GM12864 (cell line): Measurements from ENCODE around the gene PLCL1.

Experiments used
- DNase-seq: peaks from one replicate; pipeline ENCODE4 v3.0.0-alpha.2; 2011; ENCODE audit warnings: low read depth
- H3K4me3 ChIP-seq: 2 replicates; pipeline ENCODE4 v1.5.1; 2011; ENCODE audit warnings: mild to moderate bottlenecking, low read depth, low read length, control low read depth
- CTCF ChIP-seq: IDR thresholded peaks from 2 replicates; pipeline ENCODE4 v1.5.1; 2011; ENCODE audit warnings: low read depth, mild to moderate bottlenecking, moderate library complexity, low read length, control low read depth, inconsistent platforms; ENCODE audit errors: missing control alignments

The PLCL1 gene

GRCh38 chr2:197934261-197934933, 130.0 kb downstream of the PLCL1 start:
- DNase-seq, result no peak
- no peak for TF ChIP-seq CTCF
- no peak overlapping the region for H3K4me3 ChIP-seq

- no peak for DNase-seq
- H3K4me3 ChIP-seq, result no peak overlapping the region
- TF ChIP-seq CTCF, result no peak
Observed at GRCh38 chr2:197934934-197935289, 130.5 kb downstream of the PLCL1 start.

- no peak for DNase-seq
- no peak for TF ChIP-seq CTCF
- H3K4me3 ChIP-seq, result no peak overlapping the region
Observed at GRCh38 chr2:197937814-197938213, 133.4 kb downstream of the PLCL1 start.

- TF ChIP-seq CTCF, result no peak
- H3K4me3 ChIP-seq, result no peak overlapping the region
- no peak for DNase-seq
Observed at GRCh38 chr2:197938555-197938954, 134.2 kb downstream of the PLCL1 start.

GRCh38 chr2:197939787-197940186, 135.4 kb downstream of the PLCL1 start:
- H3K4me3 ChIP-seq, result no peak overlapping the region
- no peak for DNase-seq
- no peak for TF ChIP-seq CTCF

GRCh38 chr2:197940382-197940781, 136.0 kb downstream of the PLCL1 start:
- no peak for DNase-seq
- no peak overlapping the region for H3K4me3 ChIP-seq
- TF ChIP-seq CTCF, result no peak

- no peak for TF ChIP-seq CTCF
- no peak for DNase-seq
- H3K4me3 ChIP-seq, result no peak overlapping the region
Observed at GRCh38 chr2:197941715-197942114, 137.3 kb downstream of the PLCL1 start.
